ENCODE data around the gene NHLH1.

The NHLH1 gene

DNA sequence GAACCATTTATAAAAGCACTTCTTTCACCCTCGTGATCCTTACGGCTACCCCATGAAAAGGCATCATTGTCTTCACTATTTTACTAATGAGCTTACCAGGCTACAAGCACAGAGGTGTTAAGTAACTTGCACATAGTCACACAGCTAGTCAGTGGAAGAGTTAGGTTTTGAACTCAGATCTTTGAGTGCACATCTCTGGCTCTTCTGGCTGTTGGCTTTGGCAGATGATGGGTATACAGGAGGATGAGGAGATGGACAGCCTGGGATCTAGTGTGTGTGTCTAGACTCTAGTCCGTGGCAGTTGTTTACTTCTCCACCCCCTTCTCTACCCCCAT lies 45.1 kb downstream of the NHLH1 start:
- DNase-seq (ENCODE audit: low read depth) = no peak

DNA sequence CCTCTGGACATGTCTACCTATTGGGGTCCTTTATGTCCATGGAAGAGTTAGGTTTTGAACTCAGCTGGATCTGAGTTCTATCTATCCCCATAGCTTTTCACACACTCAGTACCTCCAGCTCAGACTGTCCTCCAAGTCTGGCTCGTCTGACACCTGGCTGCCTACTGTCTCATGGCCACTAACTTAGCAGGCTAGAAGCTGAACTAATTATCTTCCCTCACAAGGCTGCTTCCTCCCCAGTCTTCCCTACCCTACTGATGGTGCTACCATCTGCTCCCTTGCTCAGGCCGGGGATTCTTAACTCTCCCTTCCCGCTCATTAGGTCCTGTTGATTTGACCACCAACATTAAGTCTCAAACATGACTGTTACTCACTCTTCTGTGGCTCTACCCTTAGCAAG lies 46.8 kb downstream of the NHLH1 start:
- DNase-seq (ENCODE audit: low read depth) = no peak

- DNase-seq (ENCODE audit: low read depth) = no peak
Observed at GRCh38 chr1:160414881-160415280, 48.0 kb downstream of the NHLH1 start.

GRCh38 chr1:160415696-160416290 lies 48.9 kb downstream of the NHLH1 start:
- no peak for DNase-seq (ENCODE audit: low read depth)

GRCh38 chr1:160416369-160416768 lies 49.5 kb downstream of the NHLH1 start:
- DNase-seq (ENCODE audit: low read depth) = no peak

GRCh38 chr1:160418483-160418882 lies 51.6 kb downstream of the NHLH1 start:
- no peak for DNase-seq (ENCODE audit: low read depth)

GRCh38 chr1:160419150-160419837 lies 52.4 kb downstream of the NHLH1 start:
- no peak for DNase-seq (ENCODE audit: low read depth)

DNA sequence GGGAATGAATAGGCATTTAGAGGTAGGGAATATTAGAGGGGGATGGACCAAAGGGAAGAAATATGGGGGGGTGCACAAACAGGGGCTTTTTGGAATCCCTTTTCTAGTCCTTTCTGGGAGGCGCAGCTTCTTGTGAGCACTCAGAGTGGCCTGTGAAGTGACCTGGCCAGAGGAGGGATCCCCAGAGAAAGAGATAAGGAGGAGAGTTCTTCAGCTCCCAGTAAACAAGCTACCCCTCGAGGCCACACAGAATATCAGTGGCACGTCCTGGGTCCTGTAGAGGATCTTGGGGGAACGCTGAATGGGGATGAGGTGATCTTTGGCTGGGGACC lies 52.9 kb downstream of the NHLH1 start:
- DNase-seq (ENCODE audit: low read depth) = no peak

DNA sequence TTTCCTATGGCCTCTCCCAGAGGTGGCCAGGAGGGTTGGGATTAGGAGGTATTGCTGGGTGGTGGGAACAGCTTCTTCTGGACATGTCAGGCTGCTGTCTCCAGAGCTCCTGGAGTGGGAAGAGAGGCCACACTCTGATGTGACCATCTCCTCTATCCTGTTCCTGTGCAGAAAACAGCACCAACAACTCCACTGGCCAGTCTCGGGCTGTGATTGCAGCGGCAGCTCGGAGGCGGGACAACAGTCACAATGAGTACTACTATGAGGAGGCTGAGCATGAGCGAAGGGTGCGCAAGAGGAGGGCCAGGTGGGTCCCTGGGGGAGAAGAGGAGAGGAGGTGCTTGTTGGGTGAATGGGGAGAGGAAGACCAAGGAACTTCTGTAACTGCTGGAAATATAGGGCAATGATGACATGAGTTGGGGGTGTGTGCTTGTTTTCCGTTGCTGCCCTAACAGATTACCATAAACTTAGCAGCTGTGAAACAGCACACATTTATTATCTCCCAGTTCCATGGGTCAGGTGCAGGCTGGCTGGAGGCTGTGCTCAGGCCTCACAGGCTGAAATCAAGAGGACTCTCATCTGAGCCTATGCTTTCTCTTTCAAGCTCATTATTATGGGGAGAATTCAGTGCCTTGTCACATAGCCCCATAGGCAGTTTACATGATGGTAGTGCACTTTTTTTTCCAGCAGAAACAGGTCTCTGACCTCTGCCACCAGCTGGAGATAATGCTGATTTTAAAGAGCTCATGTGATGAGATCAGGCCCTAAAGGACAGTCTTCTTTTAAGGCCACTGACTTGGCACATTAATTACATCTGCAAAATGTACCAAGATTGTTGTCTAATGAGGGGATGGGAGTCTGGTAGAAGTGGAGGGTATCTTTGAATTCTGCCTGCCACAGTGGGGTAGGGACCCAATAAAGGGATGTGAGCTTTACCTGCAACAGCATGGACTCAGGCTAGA lies 54.3 kb downstream of the NHLH1 start:
- DNase-seq (ENCODE audit: low read depth) = no peak

GRCh38 chr1:160421881-160422280 lies 55.0 kb downstream of the NHLH1 start:
- no peak for DNase-seq (ENCODE audit: low read depth)

Measured in stimulated activated CD8-positive, alpha-beta memory T cell treated with anti-CD3 and anti-CD28 coated beads, Interleukin-4, amount 100 ng/mL, for 24 hours (primary cell).